Measurements from ENCODE around the gene NCOA1. TPM values are rescaled to one million over a fixed set of nuclear protein-coding genes. Genes with fewer than 3 reads are reported as not detected.

Gene NCOA1
- total and polyA plus RNA-seq, 2 of the 4 experiments (the other 2 are of a cell fraction) = 6.7 to 11.3 TPM

DNA sequence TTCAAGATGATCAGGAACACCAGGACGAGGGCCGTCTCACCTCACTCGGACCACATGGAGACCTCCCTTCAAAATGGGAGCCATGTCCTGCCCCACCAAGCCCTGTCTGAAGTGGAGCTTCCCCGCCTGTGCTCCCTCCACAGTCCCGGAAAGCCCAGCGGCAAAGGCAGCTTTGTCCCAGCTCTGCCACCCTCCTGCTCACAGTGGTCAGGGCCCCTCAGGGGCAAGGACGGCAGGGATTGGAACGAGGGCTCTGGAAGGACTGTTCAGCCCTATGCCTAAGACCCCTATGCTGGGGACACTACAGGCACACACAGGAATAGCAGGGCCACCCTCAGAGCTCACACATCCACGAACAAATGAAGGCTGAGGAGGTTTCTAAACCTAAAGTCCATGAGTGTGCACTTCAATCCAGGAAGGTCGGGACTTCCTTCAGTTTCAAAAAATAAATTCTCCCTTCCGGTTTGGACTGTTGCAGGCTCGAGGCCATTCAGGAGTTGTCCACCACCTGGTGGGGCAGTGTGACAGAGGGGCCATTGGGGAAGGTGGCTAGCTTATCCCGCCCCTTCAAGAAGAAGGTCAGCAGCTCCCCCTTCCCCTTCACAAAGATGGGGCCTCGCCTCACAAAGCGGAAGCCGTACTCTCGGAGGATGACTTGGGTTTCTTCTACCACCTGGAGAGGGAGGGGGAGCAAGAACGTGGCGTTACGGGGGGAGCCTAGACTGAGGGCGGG lies 328.6 kb downstream of the NCOA1 start:
- Histone ChIP-seq H4K5ac (ENCODE audit: low read depth, low read length) (peak overlapping the region; percentile 31; the same call in 1 of the 2 replicates), H3K4me3 (ENCODE audit: insufficient read depth, low read depth, low read length) (no peak overlapping the region), H2BK120ac (ENCODE audit: low read depth, low read length) (no peak overlapping the region), H3K14ac (replicated peaks; ENCODE audit: low read depth, low read length) (no peak overlapping the region), H3K27ac (ENCODE audit: insufficient read depth, low read length) (no peak overlapping the region), H4K8ac (ENCODE audit: low read depth in 2 of 2, low read length in 2 of 2) (0 out of 4 replicates have a peak overlapping the region, but pooled peaks of 1 of the 2 experiments have one; percentile 7), H3K36me3 (ENCODE audit: control insufficient read depth, insufficient read depth, low read length) (peaks cover 46% of the 10 kb centered on the region), H2BK15ac (ENCODE audit: low read depth, low read length) (no peak overlapping the region), H3K79me1 (ENCODE audit: low read depth in 1 of 2, low read length in 2 of 2) (peaks cover 26 to 63% of the 10 kb centered on the region in 2 experiments), H3K9ac (ENCODE audit: low read depth, low read length) (no peak overlapping the region), H4K91ac (ENCODE audit: insufficient read depth, low read depth, low read length) (peak overlapping the region; percentile 13; the same call in 1 of the 2 replicates), H3K18ac (ENCODE audit: low read depth, low read length) (no peak overlapping the region), H3K4me2 (ENCODE audit: low read depth, low read length) (no peak overlapping the region), H3K56ac (ENCODE audit: extremely low read depth, insufficient read depth, low read length) (no peak overlapping the region), H3K9me3 (ENCODE audit: control insufficient read depth, insufficient read depth, low read length) (no peaks in the 10 kb centered on the region), H4K20me1 (ENCODE audit: insufficient read depth, low read length) (no peaks in the 10 kb centered on the region), H2AK5ac (ENCODE audit: low read depth, low read length) (peak overlapping the region; percentile 7; the same call in 1 of the 2 replicates), H3K9me1 (ENCODE audit: insufficient read depth, low read length) (peaks cover 11% of the 10 kb centered on the region), H3K23ac (ENCODE audit: low read depth, low read length) (no peak overlapping the region), H2AK9ac (replicated peaks; ENCODE audit: low read depth, low read length, poor library complexity) (peak overlapping the region; percentile 43), H3K27me3 (ENCODE audit: control insufficient read depth, insufficient read depth, low read length) (no peaks in the 10 kb centered on the region), H3K4ac (ENCODE audit: low read depth, low read length) (no peak overlapping the region), H2AFZ (replicated peaks; ENCODE audit: low read length, poor library complexity) (no peak overlapping the region), H3K4me1 (ENCODE audit: control insufficient read depth, insufficient read depth, low read length) (peaks cover 12% of the 10 kb centered on the region), H2BK5ac (ENCODE audit: low read depth, low read length, poor library complexity, severe bottlenecking) (peak overlapping the region; percentile 25), H2BK20ac (ENCODE audit: low read depth, low read length) (peak overlapping the region; percentile 62)
- DNase-seq (no peak), ATAC-seq (ENCODE audit: low read depth) (no peak)
- dilution Hi-C loops (cut with HindIII; ENCODE audit: low sequenced_read_pairs, unreplicated experiment) (no loop called here), in situ Hi-C loops (cut with MboI; ENCODE audit: low sequenced_read_pairs) (no loop called here), intact Hi-C loops (cut with micrococcal nuclease) (no loop called here)
- ChIA-PET POLR2A (ENCODE audit: unreplicated experiment) (no interaction called here), CTCF (no interaction called here)
- WGBS, 2 experiments (ENCODE audit: extremely low coverage in 2 of 2, insufficient read length in 1 of 2) = no CpG with 5 or more reads among the region's 21 CpGs
- BruUV-seq (replicated peaks) = no TSS peak
- TF ChIP-seq RFX5 (IDR thresholded peaks at IDR 0.05; ENCODE audit: low read depth, low read length) (no peak), MXI1 (IDR thresholded peaks at IDR 0.05; ENCODE audit: borderline replicate concordance, low read depth, low read length) (no peak), CHD1 (IDR thresholded peaks at IDR 0.05; ENCODE audit: low read depth, low read length) (no peak), SMC3 (IDR thresholded peaks at IDR 0.05; ENCODE audit: low read depth, low read length) (no peak), MAFK (IDR thresholded peaks at IDR 0.05; ENCODE audit: low read depth, low read length) (no peak), POLR2A (IDR thresholded peaks at IDR 0.05; ENCODE audit: low read depth, low read length) (no peak), RCOR1 (IDR thresholded peaks at IDR 0.05; ENCODE audit: insufficient replicate concordance, low read length) (no peak)

Measured in IMR-90 (cell line).